Measurements from ENCODE around the gene SERPINB10.

DNA sequence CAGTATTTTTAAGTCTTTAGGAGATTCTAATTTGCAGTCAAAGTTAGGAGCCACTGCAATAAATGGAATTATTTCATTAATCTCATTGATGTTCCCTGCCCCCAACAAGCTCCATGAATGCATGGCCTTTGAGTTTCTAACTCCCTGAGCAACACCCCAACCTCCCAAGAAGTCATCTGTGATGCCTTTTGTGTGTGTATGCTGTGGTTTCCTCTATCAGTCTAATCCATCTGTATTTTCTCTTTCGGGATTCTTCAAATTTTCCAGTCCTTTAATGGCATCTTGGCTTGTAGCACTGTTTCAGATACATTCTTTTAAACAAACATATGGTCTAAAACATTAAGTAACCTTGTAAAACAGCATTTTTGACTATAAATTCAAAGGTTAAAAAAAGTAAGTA lies 16.8 kb downstream of the SERPINB10 start:
- TF ChIP-seq CTCF (IDR thresholded peaks at IDR 0.05; ENCODE audit: poor library complexity) = no peak
- no peak for TF ChIP-seq EZH2 (IDR thresholded peaks at IDR 0.05; ENCODE audit: borderline replicate concordance)
- TF ChIP-seq EZH2phosphoT487 (IDR thresholded peaks at IDR 0.05; ENCODE audit: low read depth, severe bottlenecking, unreplicated experiment) = no peak

Data from hepatocyte (in vitro differentiated cells).